GM12891 (cell line): ENCODE data around the gene LRRIQ1.

Source experiments
- POLR2A ChIP-seq: IDR thresholded peaks from 2 replicates; pipeline ENCODE4 v1.6.1; 2011; ENCODE audit warnings: low read depth, low read length, control low read depth
- POLR2AphosphoS5 ChIP-seq: IDR thresholded peaks from 2 replicates; pipeline ENCODE4 v1.6.1; 2011; ENCODE audit warnings: low read depth, low read length, control low read depth

GRCh38 chr12:85190728-85191127 lies 154.6 kb downstream of the LRRIQ1 start:
- TF ChIP-seq POLR2A (no peak), POLR2AphosphoS5 (no peak)
